SK-N-MC (cell line): ENCODE measurements around the gene CREB3L2.

ENCODE experiments used
- EZH2 ChIP-seq: fragments of 200-600 bp; sonication (generic); IDR thresholded peaks from one replicate; pipeline ENCODE4 v1.6.1; 2017; ENCODE audit warnings: antibody characterized with exemption
- FOXP2 ChIP-seq: optimal IDR thresholded peaks from 2 replicates; pipeline ENCODE3; 2011; ENCODE audit warnings: mild to moderate bottlenecking, moderate library complexity; ENCODE audit not compliant: insufficient read depth; ENCODE audit errors: extremely low read length, control extremely low read depth
- POLR2AphosphoS5 ChIP-seq: IDR thresholded peaks from 2 replicates; pipeline ENCODE4 v1.6.1; 2012; ENCODE audit warnings: mild to moderate bottlenecking, low read depth, low read length, borderline replicate concordance

DNA sequence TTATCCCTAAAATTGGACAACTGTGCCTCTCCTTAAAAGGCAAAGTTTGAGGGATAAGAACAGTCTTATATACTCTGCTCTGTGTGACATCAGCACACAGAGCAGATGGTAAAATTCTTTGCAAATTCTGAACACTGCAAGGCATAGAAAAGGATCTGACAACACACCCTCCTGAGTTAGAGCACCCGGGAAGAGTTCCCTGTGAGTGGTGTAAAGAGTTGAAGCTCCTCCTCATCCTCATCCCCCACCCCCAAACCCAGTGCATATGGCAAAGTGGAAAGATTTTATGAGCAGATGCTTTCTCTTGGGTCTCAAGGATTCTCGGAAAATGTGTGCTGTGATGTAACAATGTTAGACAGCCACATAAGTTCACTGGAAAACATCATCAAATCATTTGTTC lies 115.1 kb downstream of the CREB3L2 start:
- no peak for TF ChIP-seq POLR2AphosphoS5
- no peak for TF ChIP-seq EZH2
- no peak for TF ChIP-seq FOXP2
